Activated CD8-positive, alpha-beta T cell treated with anti-CD3 and anti-CD28 coated beads for 36 hours (primary cell): ENCODE data around the gene OR1F1. TPM values are rescaled to one million over a fixed set of nuclear protein-coding genes. Genes with fewer than 3 reads are reported as not detected.

Experiments used
- ATAC-seq: fragments of 200-7000 bp; cut with Tn5 transposase; one replicate; pipeline ENCODE4 v1.10.0; 2021; ENCODE audit warnings: mild to moderate bottlenecking, moderate library complexity
- CTCF ChIA-PET: fragments of 350-600 bp; sonication (Branson Sonifier 250); formaldehyde crosslinking; loops from one replicate; lab custom pipeline; 2021; ENCODE audit warnings: antibody characterized with exemption; lab: Charles Lee
- POLR2A ChIA-PET: fragments of 350-600 bp; sonication (Branson Sonifier 250); formaldehyde crosslinking; loops from one replicate; lab custom pipeline; 2021; ENCODE audit warnings: antibody characterized with exemption; lab: Charles Lee
- DNase-seq: peaks from one replicate; pipeline ENCODE4 v3.0.0-alpha.2; 2020
- H3K27ac Mint-ChIP-seq: one replicate; pipeline ENCODE4 v1.8.0; 2021; ENCODE audit warnings: mild to moderate bottlenecking, mixed read lengths
- H3K27me3 Mint-ChIP-seq: one replicate; pipeline ENCODE4 v1.8.0; 2021; ENCODE audit warnings: mixed read lengths
- H3K36me3 Mint-ChIP-seq: one replicate; pipeline ENCODE4 v1.8.0; 2021; ENCODE audit warnings: low read depth, mixed read lengths
- H3K4me1 Mint-ChIP-seq: one replicate; pipeline ENCODE4 v1.8.0; 2021; ENCODE audit warnings: low read depth, mixed read lengths
- H3K4me3 Mint-ChIP-seq: one replicate; pipeline ENCODE4 v1.8.0; 2021; ENCODE audit warnings: mild to moderate bottlenecking, moderate library complexity, mixed read lengths
- H3K9me3 Mint-ChIP-seq: one replicate; pipeline ENCODE4 v1.8.0; 2021; ENCODE audit warnings: mixed read lengths
- intact Hi-C: fragments of 100-400 bp; cut with micrococcal nuclease; formaldehyde crosslinking; loops from one replicate; pipeline ENCODE4 v1.10.0; 2022
- total RNA-seq, 2 experiments: library from RNA; stranded (reverse); gene quantifications; one replicate each; pipeline ENCODE4 v1.2.3, GENCODE V29; 2021
- TF ChIP-seq, protein P1 (sequence below): fragments of 200-600 bp; IDR thresholded peaks from one replicate; pipeline ENCODE4 v1.8.0; 2022; ENCODE audit warnings: antibody characterized with exemption, mild to moderate bottlenecking

Gene OR1F1
- total RNA-seq, 2 experiments from 2014 or later, result not detected

DNA sequence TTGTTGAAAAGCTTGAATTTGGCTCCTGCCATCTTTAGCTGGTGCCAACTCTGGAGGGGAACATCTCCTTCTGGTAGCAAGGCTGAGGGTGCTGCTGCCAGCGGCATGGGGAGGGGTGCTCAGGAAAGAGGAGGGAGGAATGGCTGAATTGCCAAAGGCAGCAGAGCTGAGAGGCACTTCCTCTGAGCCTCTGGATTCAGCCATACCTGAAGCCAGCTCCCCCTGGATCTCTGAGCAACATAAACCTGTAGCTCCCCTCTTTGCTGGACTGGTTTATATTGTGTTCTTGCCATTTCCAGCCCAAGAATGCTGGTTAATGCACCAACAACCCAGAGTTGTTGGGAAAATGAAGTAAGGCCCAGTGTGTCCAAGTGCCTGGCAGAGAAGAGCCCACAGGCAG is 61.0 kb downstream of the OR1F1 start:
- TF ChIP-seq, protein P1, sequence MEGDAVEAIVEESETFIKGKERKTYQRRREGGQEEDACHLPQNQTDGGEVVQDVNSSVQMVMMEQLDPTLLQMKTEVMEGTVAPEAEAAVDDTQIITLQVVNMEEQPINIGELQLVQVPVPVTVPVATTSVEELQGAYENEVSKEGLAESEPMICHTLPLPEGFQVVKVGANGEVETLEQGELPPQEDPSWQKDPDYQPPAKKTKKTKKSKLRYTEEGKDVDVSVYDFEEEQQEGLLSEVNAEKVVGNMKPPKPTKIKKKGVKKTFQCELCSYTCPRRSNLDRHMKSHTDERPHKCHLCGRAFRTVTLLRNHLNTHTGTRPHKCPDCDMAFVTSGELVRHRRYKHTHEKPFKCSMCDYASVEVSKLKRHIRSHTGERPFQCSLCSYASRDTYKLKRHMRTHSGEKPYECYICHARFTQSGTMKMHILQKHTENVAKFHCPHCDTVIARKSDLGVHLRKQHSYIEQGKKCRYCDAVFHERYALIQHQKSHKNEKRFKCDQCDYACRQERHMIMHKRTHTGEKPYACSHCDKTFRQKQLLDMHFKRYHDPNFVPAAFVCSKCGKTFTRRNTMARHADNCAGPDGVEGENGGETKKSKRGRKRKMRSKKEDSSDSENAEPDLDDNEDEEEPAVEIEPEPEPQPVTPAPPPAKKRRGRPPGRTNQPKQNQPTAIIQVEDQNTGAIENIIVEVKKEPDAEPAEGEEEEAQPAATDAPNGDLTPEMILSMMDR, result no peak
- no peak overlapping the region for H3K4me3 Mint-ChIP-seq
- H3K4me1 Mint-ChIP-seq, result peaks cover 1% of the 10 kb centered on the region
- no peaks in the 10 kb centered on the region for H3K36me3 Mint-ChIP-seq
- no peaks in the 10 kb centered on the region for H3K9me3 Mint-ChIP-seq
- ChIA-PET POLR2A (interaction anchor here (0.9 kb wide), 1 partner anchor 14 kb away, joined by 5 read pairs; no protein-coding TSS in a partner anchor), CTCF (no interaction called here)
- no peak overlapping the region for H3K27ac Mint-ChIP-seq
- intact Hi-C loops, result no loop called here
- no peak for DNase-seq
- no peak for ATAC-seq
- H3K27me3 Mint-ChIP-seq, result peaks cover 2% of the 10 kb centered on the region

DNA sequence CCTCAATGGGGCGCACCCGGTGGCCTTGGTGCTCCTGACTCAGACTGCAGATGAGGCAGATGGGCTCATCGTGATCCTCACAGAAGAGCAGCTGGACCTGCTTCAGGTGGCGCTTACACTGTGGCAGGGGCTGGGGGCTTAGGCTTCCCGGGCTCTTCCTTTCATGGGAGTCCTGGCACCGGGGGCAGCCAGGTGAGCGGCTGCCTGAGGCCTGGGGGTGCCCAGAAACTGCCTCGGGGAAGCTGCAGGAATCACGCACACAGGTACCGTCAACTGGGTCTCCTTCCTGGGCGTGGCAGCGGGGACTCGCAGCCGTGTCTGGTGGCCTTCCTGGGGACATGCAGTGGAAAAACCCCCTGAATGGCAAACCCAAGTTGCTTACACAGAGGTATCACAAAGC is 61.4 kb downstream of the OR1F1 start:
- peaks cover 2% of the 10 kb centered on the region for H3K27me3 Mint-ChIP-seq
- no peak for DNase-seq
- no peak for ATAC-seq
- CTCF ChIA-PET, result no interaction called here
- TF ChIP-seq, protein P1, result no peak
- no peaks in the 10 kb centered on the region for H3K36me3 Mint-ChIP-seq
- H3K4me1 Mint-ChIP-seq, result no peaks in the 10 kb centered on the region
- no peak overlapping the region for H3K27ac Mint-ChIP-seq
- POLR2A ChIA-PET, result interaction anchor here (1.1 kb wide), 1 partner anchor 15 kb away, joined by 3 read pairs; no protein-coding TSS in a partner anchor
- intact Hi-C loops, result no loop called here
- no peaks in the 10 kb centered on the region for H3K9me3 Mint-ChIP-seq
- H3K4me3 Mint-ChIP-seq, result no peak overlapping the region

DNA sequence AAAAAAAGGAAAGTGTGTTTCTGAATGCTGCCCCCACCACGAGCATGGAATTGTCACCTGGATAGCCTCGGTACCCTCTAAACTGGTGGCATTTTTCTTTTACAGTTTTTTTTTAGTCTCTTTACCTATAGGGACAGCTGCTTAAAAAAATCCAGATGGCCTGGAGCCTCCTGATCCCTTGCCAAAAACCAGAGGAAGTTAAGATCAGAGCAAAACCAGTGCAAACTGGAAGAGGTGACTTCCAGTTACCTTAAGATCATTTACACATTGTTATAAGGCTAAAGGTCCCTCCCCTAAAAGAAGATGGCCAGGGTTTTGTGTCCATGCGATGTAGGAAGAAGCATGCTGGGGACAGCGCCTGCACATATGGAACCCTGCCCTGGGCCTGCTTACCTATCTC is 65.0 kb downstream of the OR1F1 start:
- H3K4me3 Mint-ChIP-seq, result no peak overlapping the region
- ChIA-PET CTCF (interaction anchor here (0.8 to 1.5 kb wide), 2 partner anchors 10 to 13 kb away, joined by 3 to 5 read pairs; no protein-coding TSS in a partner anchor), POLR2A (interaction anchor here (0.9 to 1.4 kb wide), 2 partner anchors 10 to 82 kb away, joined by 3 to 4 read pairs; no protein-coding TSS in a partner anchor)
- no peaks in the 10 kb centered on the region for H3K36me3 Mint-ChIP-seq
- intact Hi-C loops, result no loop called here
- DNase-seq (no peak), ATAC-seq (no peak)
- TF ChIP-seq, protein P1, result no peak
- peaks cover 2% of the 10 kb centered on the region for H3K27me3 Mint-ChIP-seq
- H3K27ac Mint-ChIP-seq, result no peak overlapping the region
- H3K4me1 Mint-ChIP-seq, result no peaks in the 10 kb centered on the region
- no peaks in the 10 kb centered on the region for H3K9me3 Mint-ChIP-seq

DNA sequence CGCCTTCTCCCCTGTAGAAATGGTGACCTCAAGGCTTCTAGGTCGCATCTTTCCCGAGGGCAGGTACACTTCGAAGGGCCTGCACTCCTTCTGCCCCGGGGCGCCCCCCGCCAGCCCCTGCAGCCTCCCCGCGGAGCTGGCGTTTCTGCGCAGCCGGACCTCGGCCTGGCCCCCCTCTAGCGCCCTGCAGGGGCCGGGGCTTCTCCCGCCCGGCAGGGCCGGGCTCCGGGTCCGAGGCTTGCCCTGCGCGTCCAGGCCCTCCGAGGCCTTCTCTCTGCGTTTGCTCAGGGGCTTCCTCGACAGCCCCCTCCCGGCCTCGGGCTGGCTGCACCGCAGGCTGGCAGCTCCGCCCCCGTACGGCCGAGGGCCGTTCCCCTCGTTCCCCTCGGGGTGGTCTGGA is 66.3 kb downstream of the OR1F1 start:
- TF ChIP-seq, protein P1, result no peak
- H3K4me3 Mint-ChIP-seq, result no peak overlapping the region
- ATAC-seq, result no peak
- H3K27me3 Mint-ChIP-seq, result peaks cover 2% of the 10 kb centered on the region
- no peaks in the 10 kb centered on the region for H3K4me1 Mint-ChIP-seq
- DNase-seq, result no peak
- no peaks in the 10 kb centered on the region for H3K36me3 Mint-ChIP-seq
- H3K9me3 Mint-ChIP-seq, result no peaks in the 10 kb centered on the region
- POLR2A ChIA-PET, result interaction anchor here (1.4 kb wide), 1 partner anchor 9 kb away, joined by 4 read pairs; no protein-coding TSS in a partner anchor
- H3K27ac Mint-ChIP-seq, result no peak overlapping the region
- CTCF ChIA-PET, result interaction anchor here (1.5 kb wide), 1 partner anchor 12 kb away, joined by 5 read pairs; no protein-coding TSS in a partner anchor
- intact Hi-C loops, result no loop called here

Other genes with a start within 250 kb of the OR1F1 start
- gene KREMEN2, start 223.9 kb upstream of the OR1F1 start, total RNA-seq, result under 1 TPM in 1 of 2 experiments, not detected in 1; 0.22 TPM
- 10 to 100 TPM; 29.4 to 30.4 TPM for gene PAQR4, start 218.9 kb upstream of the OR1F1 start, total RNA-seq
- gene PKMYT1, start 207.8 kb upstream of the OR1F1 start, total RNA-seq, result 100 to 1,000 TPM; 121 to 123 TPM
- gene CLDN9, start 175.3 kb upstream of the OR1F1 start, total RNA-seq, result not detected
- gene CLDN6, start 170.0 kb upstream of the OR1F1 start, total RNA-seq, result not detected
- 10 to 100 TPM; 11.8 to 13.5 TPM for gene TNFRSF12A, start 167.8 kb upstream of the OR1F1 start, total RNA-seq
- 10 to 100 TPM; 24.2 to 24.8 TPM for gene HCFC1R1, start 164.3 kb upstream of the OR1F1 start, total RNA-seq
- gene THOC6, start 164.2 kb upstream of the OR1F1 start, total RNA-seq, result 10 to 100 TPM; 55.4 to 56.6 TPM
- under 1 TPM; 0.77 to 0.92 TPM for gene BICDL2, start 151.3 kb upstream of the OR1F1 start, total RNA-seq
- gene MMP25, start 141.6 kb upstream of the OR1F1 start, total RNA-seq, result 1 to 10 TPM; 1.1 to 1.5 TPM
- gene IL32, start 122.6 kb upstream of the OR1F1 start, total RNA-seq, result 100 to 1,000 TPM; 971 to 974 TPM
- under 1 TPM; 0.09 to 0.25 TPM for gene ZSCAN10, start 88.9 kb upstream of the OR1F1 start, total RNA-seq
- not detected for gene ZNF205, start 75.6 kb upstream of the OR1F1 start, total RNA-seq
- gene ZNF213, start 53.2 kb upstream of the OR1F1 start, total RNA-seq, result 1 to 10 TPM; 6.1 to 7.5 TPM
- 1 to 10 TPM; 8.7 to 9.6 TPM for gene ZNF200, start 47.0 kb downstream of the OR1F1 start, total RNA-seq
- gene MEFV, start 68.4 kb downstream of the OR1F1 start, total RNA-seq, result not detected
- 10 to 100 TPM; 19.5 to 22.0 TPM for gene ZNF263, start 95.3 kb downstream of the OR1F1 start, total RNA-seq
- gene TIGD7, start 117.2 kb downstream of the OR1F1 start, total RNA-seq, result 1 to 10 TPM; 4.0 to 4.7 TPM
- gene ZNF75A, start 117.3 kb downstream of the OR1F1 start, total RNA-seq, result 10 to 100 TPM; 21.2 to 21.7 TPM
- not detected for gene OR2C1, start 167.7 kb downstream of the OR1F1 start, total RNA-seq
- gene ZSCAN32, start 212.8 kb downstream of the OR1F1 start, total RNA-seq, result 10 to 100 TPM; 13.2 to 15.6 TPM
- gene ZNF174, start 213.0 kb downstream of the OR1F1 start, total RNA-seq, result 1 to 10 TPM; 6.7 to 6.9 TPM